GM19025 (cell line): ENCODE results near the gene CD74.

Source experiments
- ATAC-seq: cut with Tn5 transposase; IDR thresholded peaks from one replicate; pipeline ENCODE4 v1.9.1; 2021; ENCODE audit warnings: mild to moderate bottlenecking, low read depth, moderate library complexity; ENCODE audit not compliant: unreplicated experiment

CD74 gene

DNA sequence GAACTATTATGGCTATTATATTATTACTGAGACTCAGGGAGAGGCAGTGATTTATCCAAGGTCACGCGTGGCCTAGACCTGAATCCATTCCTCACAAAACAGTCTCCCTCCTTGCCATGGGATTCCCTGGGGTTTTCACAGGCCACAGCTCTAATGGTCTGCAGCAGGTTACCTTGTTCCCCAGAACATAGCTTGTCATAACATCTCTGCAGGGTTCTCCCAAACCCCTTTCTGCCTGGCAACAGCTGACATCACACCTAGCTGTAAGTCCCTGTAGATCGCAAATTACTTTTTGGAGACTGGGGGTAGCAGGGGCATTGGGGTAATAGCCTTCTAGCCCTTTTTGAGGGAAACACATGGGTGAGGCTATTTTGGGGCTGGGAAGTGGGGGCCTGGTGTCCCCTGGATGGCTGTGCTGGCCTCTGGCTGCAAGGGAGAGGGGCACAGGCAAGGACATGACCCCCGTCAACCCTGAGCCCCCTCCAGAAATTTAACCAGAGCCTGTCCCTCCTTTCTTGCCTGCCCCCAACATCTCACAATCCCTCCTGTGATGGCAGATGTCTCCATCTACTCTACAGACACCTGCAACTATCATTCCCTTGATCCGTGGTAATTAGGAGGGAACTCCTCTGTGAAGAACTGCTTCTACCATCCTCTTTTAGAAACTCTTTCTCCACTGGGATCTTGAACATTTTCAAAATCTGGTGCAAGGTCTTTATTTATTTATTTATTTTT lies 1.3 kb downstream of the CD74 start:
- ATAC-seq = no peak

DNA sequence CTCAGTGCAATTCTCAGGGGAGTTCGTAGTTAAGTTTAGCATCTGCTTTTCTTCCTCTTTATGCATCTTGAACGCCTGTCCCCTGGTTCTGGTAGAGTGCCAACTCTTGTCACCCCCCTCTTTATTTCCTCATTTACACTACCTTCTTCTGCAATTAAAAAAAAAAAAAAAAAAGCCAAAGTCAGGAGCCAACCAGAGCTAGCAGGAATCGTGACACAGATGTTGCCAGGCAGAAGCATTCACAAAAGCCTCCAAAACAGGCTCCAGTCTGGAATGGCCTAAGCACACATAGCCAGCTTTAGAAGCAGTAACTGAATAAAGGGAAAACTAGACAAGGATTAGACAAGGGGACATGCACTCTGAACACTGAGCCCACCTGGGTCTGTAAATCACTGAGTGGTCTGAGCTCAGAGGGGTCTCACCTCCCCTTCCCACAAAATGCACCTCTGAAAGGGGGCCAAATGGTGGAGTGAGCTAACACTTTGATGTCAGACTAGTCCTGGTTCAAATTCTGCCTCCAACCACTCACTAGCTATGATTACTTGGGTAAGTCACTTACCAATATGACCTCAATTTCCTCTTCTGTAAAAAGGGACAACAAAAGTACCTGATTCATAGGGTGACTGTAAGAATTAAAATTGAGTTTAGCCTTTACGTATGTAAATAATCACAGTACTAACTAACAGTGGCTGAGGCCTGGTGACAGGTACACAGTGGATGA lies 2.0 kb downstream of the CD74 start:
- no peak for ATAC-seq

DNA sequence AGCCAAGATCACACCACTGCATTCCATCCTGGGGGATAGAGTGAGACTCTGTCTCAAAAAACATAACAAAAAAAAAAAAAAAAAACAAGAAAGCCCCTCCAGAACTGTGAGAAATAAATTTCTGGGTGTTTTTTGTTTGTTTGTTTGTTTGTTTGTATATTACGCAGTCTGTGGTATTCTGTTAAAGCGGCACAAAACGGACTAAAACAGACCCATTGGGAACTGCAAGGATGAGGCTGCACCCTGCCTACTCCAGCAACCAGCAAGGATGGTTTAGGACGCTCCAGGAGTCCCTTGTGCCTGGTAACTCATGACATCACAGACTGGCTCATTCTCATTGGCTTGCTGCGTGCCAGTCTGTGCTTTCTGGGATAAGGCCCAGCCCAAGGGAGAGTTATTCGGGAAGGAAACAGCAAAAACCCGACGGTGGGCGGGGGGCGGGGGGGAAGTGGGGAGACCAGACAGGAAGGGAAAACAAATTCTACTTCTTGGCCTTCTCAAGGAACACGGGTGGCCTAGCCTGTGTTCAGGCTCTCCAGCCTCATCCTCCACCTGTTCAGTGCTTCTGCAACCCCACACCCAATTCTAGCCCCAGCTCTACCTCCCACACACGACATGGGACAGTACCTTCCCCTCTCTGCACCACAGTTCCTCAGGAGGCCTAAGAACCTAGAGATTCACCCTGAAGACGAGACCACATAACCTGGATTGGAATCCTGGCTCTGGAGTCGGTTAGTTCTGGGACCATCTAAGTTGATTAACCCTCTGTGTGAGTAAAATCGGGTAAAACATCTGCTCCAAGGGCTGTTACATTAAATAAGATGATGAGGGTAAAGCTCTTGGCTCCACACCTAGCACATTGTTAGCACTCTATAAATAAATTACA lies 2.8 kb downstream of the CD74 start:
- ATAC-seq = peak; percentile 21

DNA sequence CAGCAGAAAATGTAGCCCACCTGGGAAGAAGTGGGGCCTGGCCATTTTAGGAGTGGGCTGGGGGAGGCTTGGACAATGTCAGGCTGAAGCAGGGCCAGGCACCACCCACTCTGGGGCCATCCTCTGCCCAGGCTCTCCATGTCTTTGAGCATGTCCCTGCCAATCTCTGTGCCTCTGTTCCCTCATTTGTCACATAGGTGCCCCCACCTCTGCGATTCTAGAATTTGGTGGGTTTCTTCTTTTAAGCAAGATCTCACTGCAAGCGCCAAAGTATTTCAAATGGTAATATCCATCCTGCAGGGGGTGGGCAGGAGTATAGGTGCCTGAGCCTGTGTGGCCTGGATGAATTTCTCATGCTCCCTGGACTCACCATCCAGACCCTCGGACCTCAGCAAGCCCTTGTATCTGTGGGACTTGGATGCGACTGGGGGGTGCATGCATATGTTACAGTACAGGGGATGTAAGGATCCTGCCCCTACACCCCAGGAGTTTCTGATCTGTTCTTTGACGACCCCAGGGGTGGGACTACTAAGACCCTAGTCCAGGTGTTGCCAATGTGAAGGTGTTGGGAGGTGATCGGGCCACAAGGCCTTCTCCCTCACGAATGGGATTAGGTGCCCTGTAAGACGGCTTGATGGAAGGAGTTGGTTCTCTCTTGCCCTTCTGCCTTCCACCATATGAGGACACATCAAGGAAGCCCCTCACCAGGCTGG lies 4.3 kb downstream of the CD74 start:
- ATAC-seq = no peak

DNA sequence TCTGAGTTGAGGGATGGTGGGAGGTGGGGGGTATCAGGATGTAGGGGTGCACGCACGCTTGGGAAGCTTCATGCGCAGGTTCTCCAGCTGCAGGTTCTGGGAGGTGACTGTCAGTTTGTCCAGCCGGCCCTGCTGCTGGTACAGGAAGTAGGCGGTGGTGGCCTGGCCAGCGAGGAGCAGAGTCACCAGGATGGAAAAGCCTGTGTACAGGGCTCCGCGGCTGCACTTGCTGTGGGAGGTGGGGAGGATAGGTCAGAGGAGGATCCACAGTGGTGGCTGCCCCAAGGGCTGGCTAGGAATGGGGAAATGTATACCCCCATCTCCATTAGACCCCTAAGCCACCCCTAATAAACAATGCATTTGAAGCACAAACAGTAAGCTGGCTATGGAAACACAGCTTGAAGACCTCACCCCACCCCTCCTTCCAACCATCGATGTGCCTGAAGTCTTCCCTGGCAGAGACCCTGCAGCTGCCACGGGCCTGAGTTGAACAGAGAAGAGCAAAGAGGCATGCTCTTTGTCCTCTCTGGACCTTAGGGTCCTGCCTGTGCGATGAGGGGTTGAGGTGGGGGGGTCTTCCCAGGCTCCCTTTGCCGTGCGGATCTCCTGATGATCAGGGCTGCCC lies 5.5 kb downstream of the CD74 start:
- no peak for ATAC-seq

DNA sequence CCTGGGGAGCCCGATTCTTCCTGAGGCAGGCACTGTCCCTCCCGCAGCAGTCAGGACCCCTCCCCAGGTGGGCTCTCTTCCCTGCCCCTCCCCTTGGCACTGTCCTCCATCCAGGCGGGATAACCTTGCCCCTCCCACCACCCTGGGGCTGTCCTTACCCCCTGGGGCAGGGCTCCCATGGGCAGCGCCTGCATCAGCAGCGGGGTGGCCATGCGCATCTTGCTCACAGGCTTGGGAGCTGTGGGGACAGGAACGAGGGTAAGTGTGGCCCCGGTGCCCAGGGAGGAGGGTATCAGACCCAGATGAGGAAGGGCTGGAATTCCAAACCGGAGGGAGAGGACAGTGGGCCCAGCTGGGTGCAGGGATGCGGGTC lies 6.0 kb downstream of the CD74 start:
- ATAC-seq = no peak

DNA sequence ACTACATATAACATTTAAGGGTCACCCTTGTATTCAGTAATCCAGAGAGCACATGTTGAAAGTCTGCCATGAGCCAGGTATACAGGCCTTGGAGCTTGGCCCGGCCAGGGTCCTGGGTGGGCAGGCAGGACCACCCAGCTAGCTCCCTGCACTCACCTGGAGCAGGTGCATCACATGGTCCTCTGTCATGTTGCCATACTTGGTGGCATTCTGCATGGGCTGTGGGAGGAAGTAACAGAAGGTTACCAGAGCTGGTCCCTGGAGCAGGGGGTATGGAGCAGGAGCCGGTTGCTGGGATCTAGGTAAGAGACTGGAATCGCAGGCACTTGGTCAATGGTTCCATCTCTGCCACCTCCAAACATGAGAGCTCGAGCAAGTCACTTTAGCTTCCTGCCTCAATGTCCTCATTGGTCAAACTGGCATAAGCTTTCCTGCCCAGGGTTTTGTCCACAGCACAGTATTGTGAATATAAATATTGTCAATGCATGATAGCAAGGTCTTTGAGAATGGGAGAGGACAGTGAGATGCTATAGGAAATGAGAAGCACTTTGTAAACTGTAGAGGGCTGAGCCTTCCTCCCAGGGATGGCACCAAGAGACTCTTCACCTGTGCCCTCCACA lies 6.5 kb downstream of the CD74 start:
- ATAC-seq = no peak

DNA sequence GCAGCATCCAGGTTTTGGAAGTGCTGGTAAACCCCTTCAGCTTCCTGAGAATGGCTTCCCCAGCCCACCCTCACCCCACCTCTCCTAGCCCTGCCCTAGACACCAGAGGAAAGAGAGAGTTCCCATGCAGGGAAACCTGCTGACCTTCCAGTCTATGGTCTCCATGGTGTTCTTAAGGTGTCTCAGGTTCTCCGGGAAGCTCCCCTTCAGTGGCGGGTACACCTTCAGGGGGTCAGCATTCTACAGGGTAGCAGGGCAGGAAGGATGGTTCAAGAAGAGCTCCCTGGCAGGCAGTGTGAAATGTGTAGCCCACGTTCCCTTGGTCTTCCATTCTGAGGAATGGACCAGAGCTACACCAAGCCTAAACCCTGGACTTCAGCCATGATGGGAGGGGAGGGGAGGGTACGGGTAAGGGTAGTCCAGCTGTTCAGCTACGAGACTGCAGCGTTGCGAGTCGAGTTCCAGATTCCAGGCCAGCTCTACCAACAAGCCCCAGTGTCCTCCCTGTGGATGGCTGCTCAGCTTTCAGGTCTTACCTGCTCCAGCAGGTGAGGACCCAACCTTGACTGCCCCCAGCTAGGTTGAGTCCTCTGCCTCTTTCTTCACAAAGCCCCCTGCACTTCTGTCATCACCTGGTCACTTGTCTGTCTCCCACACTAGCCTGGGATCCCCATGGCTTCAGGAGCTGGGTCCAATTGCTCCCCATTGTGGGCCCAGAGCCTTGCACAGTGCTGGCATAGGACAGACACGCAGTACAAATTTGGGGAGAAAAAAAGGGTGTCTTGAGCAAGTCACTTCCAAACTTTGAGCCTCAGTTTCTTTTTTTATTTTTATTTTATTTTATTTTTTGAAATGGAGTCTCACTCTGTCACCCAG lies 7.5 kb downstream of the CD74 start:
- ATAC-seq = no peak

DNA sequence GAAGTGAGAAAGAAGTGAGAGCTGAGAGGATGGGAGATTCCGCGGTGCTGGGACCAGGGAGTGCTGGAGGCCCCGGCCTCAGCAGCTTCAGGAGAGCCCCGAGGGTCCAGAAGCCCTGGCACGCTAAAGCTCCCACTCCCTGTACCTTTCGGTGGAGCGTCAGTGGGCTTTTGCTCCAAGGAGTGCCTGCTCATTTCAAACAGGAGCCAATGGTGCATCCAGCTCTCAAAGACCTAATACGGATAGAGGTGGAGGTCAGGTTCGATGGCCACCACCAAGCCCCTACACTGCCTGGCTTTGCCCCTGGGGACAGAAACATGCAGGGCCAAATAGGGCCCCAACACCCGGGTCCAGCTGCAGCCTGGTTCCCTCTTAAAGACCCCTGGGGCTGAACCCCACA lies 8.2 kb downstream of the CD74 start:
- no peak for ATAC-seq

DNA sequence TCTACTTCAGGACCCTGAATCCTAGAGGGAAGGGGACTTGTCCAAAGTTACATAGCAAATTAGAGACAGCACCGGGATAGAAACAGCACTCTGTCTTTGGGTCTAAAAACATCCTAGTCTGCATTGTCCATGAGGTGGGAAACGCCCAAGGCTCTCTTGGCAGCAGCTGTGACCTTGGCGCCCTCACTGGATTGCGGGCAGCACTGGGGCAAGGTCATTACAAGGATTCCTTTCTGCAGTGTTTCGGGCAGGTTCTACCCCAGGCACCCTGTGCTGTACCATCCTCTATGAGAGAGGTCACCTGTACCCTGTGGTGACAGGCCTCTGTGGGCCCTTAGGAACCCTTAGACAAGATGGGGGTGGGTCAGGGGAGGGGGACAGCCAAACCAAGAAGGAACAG lies 8.6 kb downstream of the CD74 start:
- ATAC-seq = no peak

DNA sequence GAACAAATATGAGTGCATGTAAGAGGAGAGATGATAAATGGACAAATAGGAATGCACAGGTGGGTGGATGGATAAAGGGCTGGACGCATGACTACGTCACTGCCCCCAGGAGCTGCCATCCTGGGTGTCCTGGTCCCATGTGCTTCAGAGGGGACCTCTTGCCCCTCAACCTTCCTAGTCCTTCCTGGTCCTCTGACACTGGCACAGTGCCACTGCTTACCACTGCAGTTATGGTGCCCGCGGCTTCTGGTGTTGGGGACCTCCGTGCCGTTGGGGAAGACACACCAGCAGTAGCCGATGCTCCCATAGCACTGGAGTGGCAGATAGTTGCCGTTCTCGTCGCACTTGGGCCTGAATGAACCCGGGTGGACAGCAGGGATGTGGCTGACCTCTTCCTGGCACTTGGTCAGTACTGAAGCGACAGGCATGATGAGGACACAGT lies 9.8 kb downstream of the CD74 start:
- ATAC-seq = no peak

DNA sequence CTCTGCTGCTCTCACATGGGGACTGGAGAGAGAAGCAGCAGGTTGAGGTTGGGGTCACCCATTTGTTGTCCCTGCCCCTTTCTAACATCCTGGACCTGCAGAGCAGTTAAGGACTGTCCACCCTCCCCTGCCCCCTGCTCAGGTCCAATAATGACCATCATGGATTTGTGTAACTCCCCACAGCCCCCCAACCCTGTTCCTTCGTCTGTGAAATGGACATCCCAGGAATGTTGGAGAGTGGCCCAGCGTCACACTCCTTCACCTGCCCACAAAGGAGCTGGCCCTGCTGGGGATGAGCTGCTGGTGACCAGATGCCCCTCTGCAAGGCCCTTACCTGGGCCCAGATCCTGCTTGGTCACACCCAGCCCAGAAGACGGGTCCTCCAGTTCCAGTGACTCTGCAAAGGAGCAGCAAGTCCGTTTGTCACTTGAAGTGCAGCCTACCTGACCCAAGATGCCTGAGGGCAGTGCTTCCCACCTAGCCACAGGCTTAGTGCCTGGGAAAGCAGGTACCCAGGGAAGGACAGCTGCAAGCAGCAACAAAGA lies 10.4 kb downstream of the CD74 start:
- ATAC-seq = no peak

DNA sequence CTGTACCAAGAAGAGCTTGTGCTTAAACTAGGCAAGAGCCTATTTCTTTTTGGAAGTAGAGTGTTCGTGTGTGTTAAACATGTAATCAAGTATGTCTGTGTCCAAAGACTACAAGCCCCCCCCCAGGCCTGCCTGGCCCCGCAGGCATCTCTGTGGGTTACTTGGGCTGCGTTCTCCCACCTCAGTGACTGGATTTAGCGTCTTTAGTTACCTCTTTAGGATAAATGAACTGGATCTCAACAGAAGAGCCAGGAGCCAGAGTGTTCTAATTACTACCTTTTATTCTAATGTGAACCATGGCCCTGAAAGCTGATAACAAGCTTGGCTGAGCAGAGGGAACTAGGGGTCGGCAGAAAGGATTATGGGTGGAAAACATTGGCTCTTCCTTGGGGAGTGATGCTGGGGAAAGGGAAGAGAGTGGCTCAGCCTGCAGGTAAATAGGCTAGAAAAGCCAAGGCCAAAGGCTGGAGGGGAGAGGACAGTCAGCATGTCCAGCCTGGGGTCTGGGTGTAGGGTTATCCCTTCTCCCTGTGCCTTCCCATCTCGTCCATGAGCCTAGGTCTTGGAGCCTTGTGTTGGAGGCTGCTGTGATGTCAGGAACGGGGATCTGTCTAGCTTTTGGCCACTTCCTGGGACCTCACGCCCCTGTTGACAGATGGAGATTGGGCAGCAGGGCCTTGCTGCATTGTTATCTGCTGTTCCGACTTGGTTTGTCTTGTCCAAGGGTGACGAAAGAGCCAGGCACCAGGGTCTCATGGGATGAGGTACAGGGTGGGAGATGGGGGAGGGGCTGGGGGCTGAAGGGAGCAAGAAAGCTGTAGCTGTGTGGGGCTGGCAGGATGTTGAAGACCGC lies 11.1 kb downstream of the CD74 start:
- no peak for ATAC-seq

DNA sequence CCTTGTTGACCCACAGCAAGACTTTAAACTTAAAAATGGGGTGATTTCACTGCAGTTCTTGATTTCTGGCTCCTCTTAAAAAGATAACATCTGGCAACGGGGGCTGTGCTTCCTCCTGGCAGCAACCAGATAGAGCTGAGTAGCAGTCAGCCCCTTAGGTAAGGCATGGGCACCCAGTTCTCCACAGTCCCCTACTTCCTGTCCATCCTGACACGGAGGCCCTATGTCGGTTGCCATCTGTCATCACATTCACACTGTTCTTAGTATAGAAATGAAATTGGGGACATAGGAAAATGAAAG lies 11.7 kb downstream of the CD74 start:
- no peak for ATAC-seq

DNA sequence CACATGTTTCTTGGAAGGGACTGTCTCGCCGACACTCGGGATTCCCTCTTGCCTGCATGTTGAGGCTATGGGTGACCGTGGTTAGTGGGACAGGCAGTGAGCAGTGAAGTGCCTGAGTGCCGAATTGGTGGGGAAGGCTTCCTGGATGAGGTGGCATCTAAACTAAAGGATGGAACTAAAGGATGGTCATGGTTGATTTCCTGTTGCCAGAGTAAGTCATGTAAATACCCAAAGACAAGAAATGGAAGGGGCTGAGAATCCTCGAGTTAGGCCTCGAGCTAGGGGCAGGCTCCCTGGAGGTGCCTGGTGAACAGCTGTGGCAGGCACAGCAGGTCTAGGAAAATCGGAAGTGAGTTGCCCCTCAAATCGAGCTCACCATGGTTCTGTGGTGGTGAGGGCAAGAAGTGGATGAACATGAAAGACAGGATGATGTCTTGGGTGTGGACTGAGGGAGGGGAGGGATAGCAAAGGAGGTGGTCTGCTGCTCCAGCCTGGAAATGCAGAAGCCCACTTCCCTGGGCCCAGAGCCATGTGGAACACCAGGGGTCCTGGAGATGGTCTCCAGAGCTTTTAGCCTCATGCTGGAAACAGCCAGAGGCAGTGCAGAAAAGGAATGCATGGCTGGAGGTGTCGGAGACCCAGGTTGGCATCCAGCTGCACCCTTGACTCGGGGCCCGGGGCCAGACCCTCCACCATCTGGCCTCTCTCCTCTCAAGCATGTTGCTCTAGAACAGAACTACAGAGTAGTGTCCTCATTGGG lies 12.2 kb downstream of the CD74 start:
- no peak for ATAC-seq

DNA sequence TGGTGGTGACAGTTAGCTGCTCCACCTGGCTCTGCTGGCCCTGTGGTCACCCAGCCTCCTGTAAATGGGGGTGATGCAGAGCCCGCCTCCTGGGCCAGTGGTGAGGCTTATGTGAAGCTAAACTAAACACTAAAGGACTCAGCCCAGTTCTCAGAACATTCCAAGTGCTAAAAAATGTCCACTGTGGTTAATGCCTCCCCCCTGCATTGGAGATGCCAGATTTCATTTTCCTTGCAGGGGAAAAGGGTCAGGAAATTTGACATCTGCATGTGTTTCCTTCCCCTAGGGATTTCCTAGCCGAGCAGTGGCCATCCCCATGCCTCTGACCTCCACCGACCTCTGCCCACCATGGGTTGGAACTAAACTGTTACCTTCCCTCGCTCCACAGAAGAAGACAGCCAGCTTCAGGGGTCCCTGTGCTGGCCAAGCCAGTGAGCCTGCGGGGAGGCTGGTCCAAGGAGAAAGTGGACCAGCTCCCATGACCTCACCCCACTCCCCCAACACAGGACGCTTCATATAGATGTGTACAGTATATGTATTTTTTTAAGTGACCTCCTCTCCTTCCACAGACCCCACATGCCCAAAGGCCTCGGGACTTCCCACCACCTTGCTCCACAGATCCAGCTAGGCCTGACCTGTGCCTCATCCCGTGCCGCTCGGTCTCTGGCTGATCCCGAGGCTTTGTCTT lies 13.0 kb downstream of the CD74 start:
- no peak for ATAC-seq
